Measurements from ENCODE around the gene LMOD1.

- no peak for TF ChIP-seq CTCF (IDR thresholded peaks at IDR 0.05 in 4 of 5, conservative IDR thresholded peaks at IDR 0.05 in 1 of 5)
- TF ChIP-seq POLR2A (IDR thresholded peaks at IDR 0.05) = no peak
Measured at GRCh38 chr1:201925301-201925567, 21.1 kb downstream of the LMOD1 start.

Measured in gastrocnemius medialis (tissue), 4 donors.